ENCODE results near the gene MRPL24.
A peak's percentile ranks its signal among the peaks of the same experiment; 100 is the strongest.

- 0 out of 2 replicates have a peak, but pooled peaks have one; percentile 24 for TF ChIP-seq CTCF (conservative IDR thresholded peaks at IDR 0.05; ENCODE audit: low read length)
- TF ChIP-seq EZH2phosphoT487 (IDR thresholded peaks at IDR 0.05; ENCODE audit: borderline replicate concordance, low read depth, low read length): no peak
Observed at GRCh38 chr1:156773607-156774006, 32.7 kb upstream of the MRPL24 start.
